Esophagus (tissue), 2 donors: ENCODE results near the gene PLCL1. TPM values are rescaled to one million over a fixed set of nuclear protein-coding genes. Genes with fewer than 3 reads are reported as not detected.

Experiments used
- H3K27ac ChIP-seq, 2 donors: one replicate each; pipeline ENCODE4 v1.5.1; 2013; ENCODE audit warnings: low read depth in 2 of 2, mild to moderate bottlenecking in 2 of 2, inconsistent platforms in 1 of 2, low read length in 1 of 2, moderate library complexity in 1 of 2
- H3K27me3 ChIP-seq, 2 donors: one replicate each; pipeline ENCODE4 v1.6.1; 2013; ENCODE audit warnings: low read length in 2 of 2, control low read depth in 1 of 2, mild to moderate bottlenecking in 1 of 2; ENCODE audit not compliant: insufficient read depth in 2 of 2, control insufficient read depth in 1 of 2
- H3K36me3 ChIP-seq, 2 donors: one replicate each; pipeline ENCODE4 v1.6.1; 2013; ENCODE audit warnings: low read length in 1 of 2; ENCODE audit not compliant: control insufficient read depth in 2 of 2, insufficient read depth in 2 of 2
- H3K4me1 ChIP-seq, 2 donors: one replicate each; pipeline ENCODE4 v1.6.1; 2013; ENCODE audit warnings: low read length in 1 of 2; ENCODE audit not compliant: control insufficient read depth in 2 of 2, insufficient read depth in 2 of 2
- H3K4me3 ChIP-seq, 2 donors: one replicate each; pipeline ENCODE4 v1.5.1; 2013; ENCODE audit warnings: low read length in 2 of 2, mild to moderate bottlenecking in 2 of 2, low read depth in 1 of 2, moderate library complexity in 1 of 2
- H3K9me3 ChIP-seq, 2 donors: one replicate each; pipeline ENCODE4 v1.6.1; 2013; ENCODE audit warnings: mild to moderate bottlenecking in 2 of 2, low read depth in 1 of 2, low read length in 1 of 2, moderate library complexity in 1 of 2; ENCODE audit not compliant: control insufficient read depth in 2 of 2, insufficient read depth in 1 of 2
- WGBS, 2 donors: extraction: QIAGEN DNeasy Blood & Tissue Kit; methylation state at CpG; one replicate each; pipeline ENCODE4 v1.1.7; 2013; 5-methylcytosine and 5-hydroxymethylcytosine counted together
- polyA plus RNA-seq, 2 donors: library from polyadenylated mRNA; stranded (reverse); fragments of 200-250 nt; gene quantifications; one replicate each; pipeline ENCODE4 v1.2.3, GENCODE V29; 2013
- donor health status: healthy with polysubstance abuse.
- donor health status: Bipolar disorder and iron deficiency.

Gene PLCL1
- polyA plus RNA-seq, 2 donors, result 0.20 to 0.59 TPM

DNA sequence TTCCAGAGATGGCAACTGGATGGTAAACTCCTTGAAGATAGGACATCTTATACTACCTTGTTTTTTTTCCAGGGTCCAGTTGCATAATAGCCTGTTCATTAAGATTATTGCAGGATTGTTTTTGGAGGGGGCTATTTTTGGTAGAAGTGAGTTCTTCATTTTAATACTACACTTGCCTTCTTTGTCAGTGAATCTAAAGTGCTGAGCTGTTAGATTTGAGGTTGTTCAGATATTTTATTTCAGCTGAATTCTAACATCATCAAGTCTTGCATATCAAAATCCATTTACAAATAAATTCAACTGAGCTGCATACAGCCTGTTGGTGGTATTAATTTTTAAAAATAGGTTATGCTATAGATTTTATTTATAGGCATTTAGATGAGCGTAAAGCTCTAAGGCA is 72.1 kb downstream of the PLCL1 start:
- Histone ChIP-seq H3K9me3 (no peaks in the 10 kb centered on the region), H3K4me1 (peaks cover 0 to 5% of the 10 kb centered on the region in 2 donors), H3K27ac (no peak overlapping the region), H3K36me3 (no peaks in the 10 kb centered on the region), H3K4me3 (no peak overlapping the region), H3K27me3 (no peaks in the 10 kb centered on the region)
- 98 to 100% methylated on average over 1 of the region's 1 CpG for WGBS, 2 donors

- H3K4me3 ChIP-seq, result no peak overlapping the region
Measured at GRCh38 chr2:197877038-197877437, 72.6 kb downstream of the PLCL1 start.

GRCh38 chr2:197878792-197879191 is 74.4 kb downstream of the PLCL1 start:
- 49 to 65% methylated on average over 1 of the region's 1 CpG for WGBS, 2 donors
- Histone ChIP-seq H3K9me3 (no peaks in the 10 kb centered on the region), H3K27ac (no peak overlapping the region), H3K27me3 (no peaks in the 10 kb centered on the region), H3K36me3 (no peaks in the 10 kb centered on the region), H3K4me3 (no peak overlapping the region), H3K4me1 (peaks cover 0 to 5% of the 10 kb centered on the region in 2 donors)

More at GRCh38 chr2:197877038-197877437, 72.6 kb downstream of the PLCL1 start:
- Histone ChIP-seq H3K4me1 (peaks cover 0 to 5% of the 10 kb centered on the region in 2 donors), H3K36me3 (no peaks in the 10 kb centered on the region), H3K9me3 (no peaks in the 10 kb centered on the region), H3K27ac (no peak overlapping the region), H3K27me3 (no peaks in the 10 kb centered on the region)
- WGBS, 2 donors, result 69 to 78% methylated on average over 1 of the region's 1 CpG

- Histone ChIP-seq H3K36me3 (no peaks in the 10 kb centered on the region), H3K9me3 (no peaks in the 10 kb centered on the region), H3K4me1 (peaks cover 0 to 5% of the 10 kb centered on the region in 2 donors), H3K27me3 (no peaks in the 10 kb centered on the region), H3K4me3 (no peak overlapping the region), H3K27ac (no peak overlapping the region)
- WGBS, 2 donors, result 71 to 72% methylated on average over 3 of the region's 3 CpGs
Measured at GRCh38 chr2:197879812-197880408, 75.5 kb downstream of the PLCL1 start.

- Histone ChIP-seq H3K27ac (no peak overlapping the region), H3K4me3 (no peak overlapping the region), H3K36me3 (no peaks in the 10 kb centered on the region), H3K9me3 (no peaks in the 10 kb centered on the region), H3K4me1 (peaks cover 0 to 5% of the 10 kb centered on the region in 2 donors), H3K27me3 (no peaks in the 10 kb centered on the region)
- 75 to 77% methylated on average over 3 of the region's 3 CpGs for WGBS, 2 donors
Measured at GRCh38 chr2:197883354-197884032, 79.1 kb downstream of the PLCL1 start.

GRCh38 chr2:197884252-197884651 is 79.9 kb downstream of the PLCL1 start:
- Histone ChIP-seq H3K4me3 (no peak overlapping the region), H3K27ac (no peak overlapping the region), H3K36me3 (no peaks in the 10 kb centered on the region), H3K9me3 (no peaks in the 10 kb centered on the region), H3K4me1 (no peaks in the 10 kb centered on the region), H3K27me3 (no peaks in the 10 kb centered on the region)
- WGBS, 2 donors, result 63 to 65% methylated on average over 3 of the region's 3 CpGs

DNA sequence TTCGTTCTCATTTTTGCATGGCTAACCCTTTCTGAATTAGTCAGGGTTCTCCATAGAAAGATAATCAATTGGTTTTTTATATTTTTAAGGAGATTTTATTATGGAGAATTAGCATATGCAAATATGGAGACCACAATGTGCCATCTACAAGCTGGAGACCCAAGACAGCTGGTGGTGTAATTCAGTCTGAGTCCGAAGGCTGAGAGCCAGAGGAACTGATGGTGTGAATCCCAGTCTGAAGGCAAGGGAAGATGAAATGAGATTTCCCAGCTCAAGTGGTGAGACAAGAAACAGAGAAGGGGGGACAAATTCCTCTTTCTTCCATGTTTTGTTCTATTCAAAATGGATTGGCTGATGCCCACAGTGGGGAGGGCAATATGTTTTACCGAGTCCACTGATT is 80.7 kb downstream of the PLCL1 start:
- H3K27ac ChIP-seq, result no peak overlapping the region
- H3K4me1 ChIP-seq, result no peaks in the 10 kb centered on the region
- 92 to 96% methylated on average over 3 of the region's 3 CpGs for WGBS, 2 donors
- no peaks in the 10 kb centered on the region for H3K9me3 ChIP-seq
- H3K4me3 ChIP-seq, result no peak overlapping the region
- H3K27me3 ChIP-seq, result no peaks in the 10 kb centered on the region
- no peaks in the 10 kb centered on the region for H3K36me3 ChIP-seq

DNA sequence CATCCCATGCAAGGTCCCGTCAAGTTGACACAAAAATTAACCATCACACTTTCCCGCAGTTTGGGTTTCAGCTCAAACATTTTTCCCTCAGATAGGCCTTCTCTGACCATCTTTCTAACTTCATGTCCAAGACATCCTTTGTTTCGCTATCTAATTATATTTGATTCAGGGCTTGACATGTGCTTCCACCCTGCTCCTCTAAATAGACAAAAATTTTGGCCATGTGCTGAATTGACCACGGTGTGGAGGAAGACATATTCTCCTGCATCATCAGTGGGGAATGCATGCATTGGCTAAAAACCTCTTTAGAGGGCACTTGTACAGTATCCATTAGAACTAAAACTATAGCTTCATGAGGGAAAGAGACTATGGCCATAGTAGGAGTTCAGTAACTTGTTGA is 81.2 kb downstream of the PLCL1 start:
- no peaks in the 10 kb centered on the region for H3K27me3 ChIP-seq
- H3K27ac ChIP-seq, result no peak overlapping the region
- H3K4me3 ChIP-seq, result no peak overlapping the region
- no peaks in the 10 kb centered on the region for H3K9me3 ChIP-seq
- H3K4me1 ChIP-seq, result no peaks in the 10 kb centered on the region
- WGBS, 2 donors, result 91 to 93% methylated on average over 4 of the region's 4 CpGs
- H3K36me3 ChIP-seq, result no peaks in the 10 kb centered on the region

GRCh38 chr2:197888321-197888720 is 83.9 kb downstream of the PLCL1 start:
- H3K4me1 ChIP-seq, result no peaks in the 10 kb centered on the region
- H3K27ac ChIP-seq, result no peak overlapping the region
- no peaks in the 10 kb centered on the region for H3K9me3 ChIP-seq
- 96 to 97% methylated on average over 1 of the region's 1 CpG for WGBS, 2 donors
- H3K27me3 ChIP-seq, result no peaks in the 10 kb centered on the region
- no peak overlapping the region for H3K4me3 ChIP-seq
- no peaks in the 10 kb centered on the region for H3K36me3 ChIP-seq

DNA sequence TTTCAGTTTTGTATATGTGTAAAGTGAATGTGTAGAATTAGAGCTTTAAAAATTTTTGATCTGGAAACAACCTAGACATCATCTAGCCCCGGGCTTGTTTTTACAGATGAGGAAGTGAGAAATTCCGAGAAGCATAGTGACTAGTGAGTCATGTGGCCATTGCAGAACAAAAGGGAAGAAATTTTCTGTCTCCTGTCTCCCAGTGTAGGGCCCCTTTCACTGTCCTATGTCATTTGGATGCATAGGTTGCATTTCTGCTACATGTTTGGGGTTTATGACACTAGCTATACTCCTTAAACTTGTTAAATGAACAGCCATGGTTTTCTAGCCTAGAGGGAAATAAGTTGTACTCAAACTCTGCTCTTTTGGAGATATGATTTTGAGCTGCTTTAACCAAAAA is 84.6 kb downstream of the PLCL1 start:
- Histone ChIP-seq H3K9me3 (no peaks in the 10 kb centered on the region), H3K4me1 (no peaks in the 10 kb centered on the region), H3K36me3 (no peaks in the 10 kb centered on the region), H3K27ac (no peak overlapping the region), H3K27me3 (no peaks in the 10 kb centered on the region), H3K4me3 (no peak overlapping the region)
- WGBS, 2 donors, result 29 to 57% methylated on average over 2 of the region's 2 CpGs
